ENCODE data around the gene CTNNBIP1. TPM values are rescaled to one million over a fixed set of nuclear protein-coding genes. Genes with fewer than 3 reads are reported as not detected.

Gene CTNNBIP1
- total RNA-seq, 1 experiment from 2014 or later = 31.3 TPM

GRCh38 chr1:9844756-9845155, 65.3 kb downstream of the CTNNBIP1 start:
- ChIA-PET RAD21 (ENCODE audit: low non-redundant PET in 1 of 2, low total read pairs in 2 of 2, uncharacterized antibody in 2 of 2, unreplicated experiment in 2 of 2) (no interaction called here), CTCF (no interaction called here), POLR2A (no interaction called here)
- Histone ChIP-seq H3K4me2 (ENCODE audit: low read length) (no peak overlapping the region), H3K9ac (ENCODE audit: low read length) (no peak overlapping the region), H4K20me1 (ENCODE audit: insufficient read depth) (no peaks in the 10 kb centered on the region), H3K27ac (ENCODE audit: low read depth, low read length) (no peak overlapping the region), H3K9me2 (ENCODE audit: insufficient read depth) (no peaks in the 10 kb centered on the region), H3K4me1 (ENCODE audit: control insufficient read depth in 1 of 2, insufficient read depth in 2 of 2, low read length in 2 of 2) (no peaks in the 10 kb centered on the region; a peak in 1 of 4 replicates), H3K9me3 (ENCODE audit: control insufficient read depth in 1 of 2, insufficient read depth in 1 of 2, low read depth in 1 of 2, low read length in 2 of 2) (no peaks in the 10 kb centered on the region; a peak in 1 of 4 replicates), H3K4me3 (replicated peaks in 1 of 2; ENCODE audit: low read depth in 1 of 2, low read length in 2 of 2) (no peak overlapping the region), H3K79me2 (ENCODE audit: insufficient read depth, low read length) (no peaks in the 10 kb centered on the region), H2AFZ (ENCODE audit: low read depth, low read length, poor library complexity, severe bottlenecking) (no peak overlapping the region), H3K36me3 (ENCODE audit: control insufficient read depth in 1 of 2, insufficient read depth in 2 of 2, low read length in 2 of 2) (no peaks in the 10 kb centered on the region), H3K27me3 (ENCODE audit: insufficient read depth, low read length) (no peaks in the 10 kb centered on the region)
- no TSS peak for BruUV-seq (replicated peaks)
- no peak for DNase-seq (ENCODE audit: low read depth, low spot score)
- intact Hi-C loops (cut with micrococcal nuclease) = no loop called here
- no peak for ATAC-seq
- no peak for TF ChIP-seq YY1 (IDR thresholded peaks at IDR 0.05; ENCODE audit: extremely low read depth, insufficient replicate concordance, low read depth, low read length)

- Histone ChIP-seq H3K9me3 (ENCODE audit: control insufficient read depth in 1 of 2, insufficient read depth in 1 of 2, low read depth in 1 of 2, low read length in 2 of 2) (no peaks in the 10 kb centered on the region; a peak in 1 of 4 replicates), H3K27ac (ENCODE audit: low read depth, low read length) (no peak overlapping the region), H3K9me2 (ENCODE audit: insufficient read depth) (no peaks in the 10 kb centered on the region), H3K9ac (ENCODE audit: low read length) (no peak overlapping the region), H2AFZ (ENCODE audit: low read depth, low read length, poor library complexity, severe bottlenecking) (no peak overlapping the region), H3K36me3 (ENCODE audit: control insufficient read depth in 1 of 2, insufficient read depth in 2 of 2, low read length in 2 of 2) (no peaks in the 10 kb centered on the region), H3K4me3 (replicated peaks in 1 of 2; ENCODE audit: low read depth in 1 of 2, low read length in 2 of 2) (no peak overlapping the region), H3K79me2 (ENCODE audit: insufficient read depth, low read length) (no peaks in the 10 kb centered on the region), H3K4me1 (ENCODE audit: control insufficient read depth in 1 of 2, insufficient read depth in 2 of 2, low read length in 2 of 2) (no peaks in the 10 kb centered on the region; a peak in 1 of 4 replicates), H4K20me1 (ENCODE audit: insufficient read depth) (no peaks in the 10 kb centered on the region), H3K4me2 (ENCODE audit: low read length) (no peak overlapping the region), H3K27me3 (ENCODE audit: insufficient read depth, low read length) (no peaks in the 10 kb centered on the region)
- BruUV-seq (replicated peaks) = no TSS peak
- CTCF ChIA-PET = no interaction called here
- ATAC-seq (no peak), DNase-seq (ENCODE audit: low read depth, low spot score) (no peak)
- intact Hi-C loops (cut with micrococcal nuclease) = no loop called here
- TF ChIP-seq EZH2 (IDR thresholded peaks at IDR 0.05) = no peak
- no peak for TF ChIP-seq REST (IDR thresholded peaks at IDR 0.05; ENCODE audit: low read depth)
- no peak for TF ChIP-seq SRF (IDR thresholded peaks at IDR 0.05; ENCODE audit: low read depth)
- no peak for TF ChIP-seq ELF1 (IDR thresholded peaks at IDR 0.05; ENCODE audit: borderline replicate concordance, low read depth)
- TF ChIP-seq EZH2phosphoT487 (IDR thresholded peaks at IDR 0.05; ENCODE audit: borderline replicate concordance) = no peak
- TF ChIP-seq POLR2AphosphoS5 (IDR thresholded peaks at IDR 0.05; ENCODE audit: low read depth, low read length) = no peak
- TF ChIP-seq ATF3 (IDR thresholded peaks at IDR 0.05) = no peak
- TF ChIP-seq SIN3A (IDR thresholded peaks at IDR 0.05; ENCODE audit: low read depth) = no peak
- no peak for TF ChIP-seq YY1 (IDR thresholded peaks at IDR 0.05; ENCODE audit: extremely low read depth, insufficient replicate concordance, low read depth, low read length)
- no peak for TF ChIP-seq JUND (IDR thresholded peaks at IDR 0.05)
- TF ChIP-seq ZNF274 (IDR thresholded peaks at IDR 0.05; ENCODE audit: low read depth, low read length) = no peak
- no peak for TF ChIP-seq SP1 (IDR thresholded peaks at IDR 0.05; ENCODE audit: low read depth)
- TF ChIP-seq POLR2A (IDR thresholded peaks at IDR 0.05; ENCODE audit: borderline replicate concordance, extremely low read depth, insufficient read depth, insufficient read length) = no peak
- TF ChIP-seq ZBTB33 (IDR thresholded peaks at IDR 0.05; ENCODE audit: extremely low read depth, insufficient replicate concordance, low read length) = no peak
- no peak for TF ChIP-seq MAX (IDR thresholded peaks at IDR 0.05)
- no peak for TF ChIP-seq TCF7L2 (IDR thresholded peaks at IDR 0.05; ENCODE audit: borderline replicate concordance, extremely low read depth, insufficient read depth, insufficient read length)
- RAD21 ChIA-PET (ENCODE audit: low non-redundant PET in 1 of 2, low total read pairs in 2 of 2, uncharacterized antibody in 2 of 2, unreplicated experiment in 2 of 2) = no interaction called here
- POLR2A ChIA-PET = no interaction called here
These were observed 66.0 kb downstream of the CTNNBIP1 start for GRCh38 chr1:9844106-9844505.

Data from HCT116 (cell line).